Neural cell (in vitro differentiated cells): Measurements from ENCODE around the gene MAD1L1. TPM values are rescaled to one million over a fixed set of nuclear protein-coding genes. Genes with fewer than 3 reads are reported as not detected.

Experiments used
- H2AFZ ChIP-seq: fragments of 200-600, 300-800 bp; sonication (generic), shearing (Covaris generic); 2 replicates; pipeline ENCODE4 v1.6.0; 2014; ENCODE audit warnings: low read depth, mild to moderate bottlenecking, antibody characterized with exemption, low read length, moderate library complexity
- H3F3A ChIP-seq: fragments of 200-600 bp; shearing (Covaris generic); 2 replicates; pipeline ENCODE4 v1.6.1; 2016; ENCODE audit warnings: mild to moderate bottlenecking, moderate library complexity, mixed read lengths, antibody characterized with exemption, low read length; ENCODE audit not compliant: insufficient read depth, poor library complexity, severe bottlenecking
- H3K27ac ChIP-seq: fragments of 200-600, 300-800 bp; sonication (generic), shearing (Covaris generic); 2 replicates; pipeline ENCODE4 v1.5.1; 2014; ENCODE audit warnings: mild to moderate bottlenecking, low read length, moderate library complexity
- H3K27me3 ChIP-seq: fragments of 300-800, 200-600 bp; sonication (generic), shearing (Covaris generic); 2 replicates; pipeline ENCODE4 v1.6.0; 2014; ENCODE audit warnings: mild to moderate bottlenecking, low read depth, low read length, moderate library complexity; ENCODE audit not compliant: insufficient read depth
- H3K36me3 ChIP-seq: fragments of 300-800, 200-600 bp; sonication (generic), shearing (Covaris generic); 2 replicates; pipeline ENCODE4 v1.5.1; 2014; ENCODE audit warnings: mild to moderate bottlenecking, antibody characterized with exemption, low read length, moderate library complexity; ENCODE audit not compliant: insufficient read depth
- H3K4me2 ChIP-seq: fragments of 300-800, 200-600 bp; sonication (generic), shearing (Covaris generic); 2 replicates; pipeline ENCODE4 v1.6.0; 2014; ENCODE audit warnings: mild to moderate bottlenecking, low read length
- H3K4me3 ChIP-seq: fragments of 300-800, 200-600 bp; sonication (generic), shearing (Covaris generic); 2 replicates; pipeline ENCODE4 v1.5.1; 2014; ENCODE audit warnings: mild to moderate bottlenecking, low read length, moderate library complexity
- H3K79me2 ChIP-seq: fragments of 200-600 bp; shearing (Covaris generic); replicated peaks from 2 replicates; pipeline ENCODE4 v1.6.0; 2014; ENCODE audit warnings: mild to moderate bottlenecking, low read length, moderate library complexity; ENCODE audit not compliant: insufficient read depth
- H3K9ac ChIP-seq: fragments of 300-800, 200-600 bp; sonication (generic), shearing (Covaris generic); 2 replicates; pipeline ENCODE4 v1.6.1; 2016; ENCODE audit warnings: mild to moderate bottlenecking, low read length, mixed read lengths
- H3K9me2 ChIP-seq: fragments of 200-600 bp; shearing (Covaris generic); 2 replicates; pipeline ENCODE4 v1.6.1; 2016; ENCODE audit warnings: mild to moderate bottlenecking, low read length, mixed read lengths; ENCODE audit not compliant: insufficient read depth
- H3K9me3 ChIP-seq: fragments of 200-600, 300-800 bp; sonication (generic), shearing (Covaris generic); 2 replicates; pipeline ENCODE4 v1.6.1; 2016; ENCODE audit warnings: mild to moderate bottlenecking, mixed run types, low read length, moderate library complexity, mixed read lengths
- H4K20me1 ChIP-seq: fragments of 200-600 bp; shearing (Covaris generic); 2 replicates; pipeline ENCODE4 v1.6.1; 2016; ENCODE audit warnings: mild to moderate bottlenecking, mixed run types; ENCODE audit not compliant: insufficient read depth
- CTCF ChIP-seq: fragments of 450-650 bp; IDR thresholded peaks from 2 replicates; pipeline ENCODE4 v1.5.1; 2014; ENCODE audit warnings: antibody characterized with exemption, mild to moderate bottlenecking, moderate library complexity; ENCODE audit not compliant: poor library complexity, severe bottlenecking
- EP300 ChIP-seq: fragments of 450-650 bp; conservative IDR thresholded peaks from 2 replicates; pipeline ENCODE4 v1.6.1; 2014; ENCODE audit warnings: antibody characterized with exemption, mild to moderate bottlenecking, moderate library complexity; ENCODE audit not compliant: poor library complexity, severe bottlenecking
- EZH2 ChIP-seq: fragments of 200-600, 300-800 bp; shearing (Covaris generic), sonication (generic); IDR thresholded peaks from 2 replicates; pipeline ENCODE4 v1.6.1; 2014; ENCODE audit warnings: antibody characterized with exemption, low read length, borderline replicate concordance, mild to moderate bottlenecking; ENCODE audit not compliant: insufficient read depth, poor library complexity, severe bottlenecking
- MXI1 ChIP-seq: fragments of 450-650 bp; conservative IDR thresholded peaks from 2 replicates; pipeline ENCODE4 v1.6.1; 2014; ENCODE audit warnings: antibody characterized with exemption, mild to moderate bottlenecking; ENCODE audit not compliant: poor library complexity, severe bottlenecking
- POLR2AphosphoS5 ChIP-seq: IDR thresholded peaks from 2 replicates; pipeline ENCODE4 v1.6.1; 2012
- RAD21 ChIP-seq: fragments of 450-650 bp; conservative IDR thresholded peaks from 2 replicates; pipeline ENCODE4 v1.6.1; 2014; ENCODE audit warnings: antibody characterized with exemption, mild to moderate bottlenecking, moderate library complexity
- REST ChIP-seq: IDR thresholded peaks from 2 replicates; pipeline ENCODE4 v1.6.1; 2012; ENCODE audit warnings: borderline replicate concordance
- SMC3 ChIP-seq: fragments of 450-650 bp; conservative IDR thresholded peaks from 2 replicates; pipeline ENCODE4 v1.6.1; 2014; ENCODE audit warnings: antibody characterized with exemption, mild to moderate bottlenecking, moderate library complexity; ENCODE audit not compliant: poor library complexity
- TAF1 ChIP-seq: IDR thresholded peaks from 2 replicates; pipeline ENCODE4 v1.6.1; 2012; ENCODE audit warnings: low read depth
- polyA plus RNA-seq: library from polyadenylated mRNA; depleted of rRNA; stranded (reverse); fragments of >200 nt; gene quantifications from 2 replicates; pipeline ENCODE4 v1.2.3, GENCODE V29; 2014

Gene MAD1L1
- polyA plus RNA-seq, 1 donor from 2014 or later = 31.4 TPM

- Histone ChIP-seq H4K20me1 (no peaks in the 10 kb centered on the region), H3K4me2 (no peak overlapping the region), H2AFZ (no peak overlapping the region), H3K9me3 (no peaks in the 10 kb centered on the region), H3K9me2 (no peaks in the 10 kb centered on the region), H3K9ac (no peak overlapping the region), H3F3A (no peaks in the 10 kb centered on the region), H3K79me2 (no peaks in the 10 kb centered on the region), H3K36me3 (no peaks in the 10 kb centered on the region), H3K4me3 (no peak overlapping the region), H3K27me3 (no peaks in the 10 kb centered on the region), H3K27ac (no peak overlapping the region)
- TF ChIP-seq MXI1 (no peak), CTCF (no peak), SMC3 (no peak), TAF1 (no peak), REST (no peak), EP300 (no peak), POLR2AphosphoS5 (no peak), RAD21 (no peak), EZH2 (no peak)
Observed at GRCh38 chr7:1920266-1920681, 312.5 kb downstream of the MAD1L1 start.

- no peak for TF ChIP-seq TAF1
- no peak for TF ChIP-seq RAD21
- no peak for TF ChIP-seq SMC3
- TF ChIP-seq MXI1 = no peak
- TF ChIP-seq EP300 = no peak
- no peak for TF ChIP-seq REST
- no peak for TF ChIP-seq POLR2AphosphoS5
- TF ChIP-seq EZH2 = no peak
- no peak for TF ChIP-seq CTCF
- no peaks in the 10 kb centered on the region for H3K27me3 ChIP-seq
- H3K27ac ChIP-seq = no peak overlapping the region
- H3K4me2 ChIP-seq = no peak overlapping the region
- no peaks in the 10 kb centered on the region for H4K20me1 ChIP-seq
- H3K9ac ChIP-seq = no peak overlapping the region
- H2AFZ ChIP-seq = no peak overlapping the region
- H3K9me3 ChIP-seq = no peaks in the 10 kb centered on the region
- no peaks in the 10 kb centered on the region for H3K36me3 ChIP-seq
- no peaks in the 10 kb centered on the region for H3F3A ChIP-seq
- H3K9me2 ChIP-seq = no peaks in the 10 kb centered on the region
- no peaks in the 10 kb centered on the region for H3K79me2 ChIP-seq
- no peak overlapping the region for H3K4me3 ChIP-seq
Observed at GRCh38 chr7:1919539-1920265, 313.0 kb downstream of the MAD1L1 start.
